Measurements from ENCODE around the gene KRTDAP.

The KRTDAP gene

GRCh38 chr19:35516310-35516709, 26.0 kb upstream of the KRTDAP start:
- H3K27ac ChIP-seq (ENCODE audit: low read depth, low read length): no peak overlapping the region
- H2AFZ ChIP-seq (ENCODE audit: insufficient read depth, low read length, poor library complexity): no peak overlapping the region
- H3K36me3 ChIP-seq (ENCODE audit: control insufficient read depth in 1 of 2, insufficient read depth in 2 of 2, low read length in 2 of 2): no peaks in the 10 kb centered on the region
- no peak overlapping the region for H4K12ac ChIP-seq (ENCODE audit: low read depth, low read length)
- H3K23ac ChIP-seq (ENCODE audit: low read length): no peak overlapping the region
- DNase-seq: no peak
- H2AK5ac ChIP-seq (ENCODE audit: low read length): no peak overlapping the region
- H3K4me3 ChIP-seq (ENCODE audit: low read depth, low read length): no peak overlapping the region
- no peak overlapping the region for H2BK5ac ChIP-seq (ENCODE audit: low read depth, low read length, poor library complexity)
- H3K27me3 ChIP-seq (ENCODE audit: insufficient read depth, low read length): no peaks in the 10 kb centered on the region
- no peak overlapping the region for H2BK120ac ChIP-seq (ENCODE audit: insufficient read depth, low read length, poor library complexity)
- no peak overlapping the region for H3K18ac ChIP-seq (ENCODE audit: low read length)
- H3K14ac ChIP-seq (ENCODE audit: low read length): no peak overlapping the region
- H3K4me1 ChIP-seq (ENCODE audit: control insufficient read depth in 1 of 2, insufficient read depth in 2 of 2, low read length in 2 of 2): no peaks in the 10 kb centered on the region
- H3K79me1 ChIP-seq (ENCODE audit: low read length): no peaks in the 10 kb centered on the region
- no peak overlapping the region for H3K4me2 ChIP-seq (ENCODE audit: low read length)
- H4K91ac ChIP-seq (ENCODE audit: low read depth, low read length): no peak overlapping the region
- no peak overlapping the region for H2BK12ac ChIP-seq (ENCODE audit: low read length)
- H3K4ac ChIP-seq (ENCODE audit: low read depth, low read length): no peak overlapping the region
- H4K8ac ChIP-seq (ENCODE audit: low read depth, low read length): no peak overlapping the region
- H3K79me2 ChIP-seq (ENCODE audit: control insufficient read depth, insufficient read depth, low read length, poor library complexity): no peaks in the 10 kb centered on the region
- no CpG with 5 or more reads among the region's 3 CpGs for WGBS (ENCODE audit: extremely low coverage, insufficient coverage, insufficient read length)
- no peak overlapping the region for H3K9ac ChIP-seq (ENCODE audit: low read length)
- peaks cover 1% of the 10 kb centered on the region for H3K9me3 ChIP-seq (ENCODE audit: insufficient read depth, low read depth, low read length)

DNA sequence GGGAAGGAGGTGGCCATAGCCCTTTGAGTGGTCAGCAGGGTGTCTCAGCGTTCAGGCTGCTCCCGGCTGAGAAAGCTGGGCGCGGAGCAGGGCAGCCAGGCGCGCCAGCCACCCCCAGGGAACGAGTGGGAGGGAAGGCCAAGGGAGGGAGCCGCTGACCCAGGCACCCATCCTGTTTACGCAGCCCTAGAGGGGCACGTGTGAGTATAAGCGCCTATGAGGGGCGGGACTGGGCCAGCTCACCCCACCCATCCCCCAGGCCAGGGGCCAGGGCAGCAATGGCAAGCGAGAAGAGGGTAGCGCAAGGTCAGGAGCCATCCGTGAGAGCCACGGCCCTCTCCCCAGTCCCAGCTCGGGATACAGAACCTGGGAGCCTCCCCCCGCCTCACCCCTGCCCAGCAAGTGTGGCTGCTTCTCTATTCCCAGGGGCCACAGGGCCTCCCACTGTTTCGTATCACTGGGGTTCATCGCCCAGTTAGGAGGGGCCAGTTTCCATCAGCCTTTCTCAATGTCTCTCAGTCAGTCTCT, 24.1 kb upstream of the KRTDAP start:
- Histone ChIP-seq H3K14ac (ENCODE audit: low read length) (no peak overlapping the region), H3K4ac (ENCODE audit: low read depth, low read length) (no peak overlapping the region), H2BK120ac (ENCODE audit: insufficient read depth, low read length, poor library complexity) (no peak overlapping the region), H3K9me3 (ENCODE audit: insufficient read depth, low read depth, low read length) (peaks cover 2% of the 10 kb centered on the region), H2BK12ac (ENCODE audit: low read length) (no peak overlapping the region), H3K27me3 (ENCODE audit: insufficient read depth, low read length) (no peaks in the 10 kb centered on the region), H3K9ac (ENCODE audit: low read length) (no peak overlapping the region), H3K23ac (ENCODE audit: low read length) (no peak overlapping the region), H3K4me3 (ENCODE audit: low read depth, low read length) (no peak overlapping the region), H3K18ac (ENCODE audit: low read length) (no peak overlapping the region), H3K4me2 (ENCODE audit: low read length) (no peak overlapping the region), H3K36me3 (ENCODE audit: control insufficient read depth in 1 of 2, insufficient read depth in 2 of 2, low read length in 2 of 2) (no peaks in the 10 kb centered on the region), H3K4me1 (ENCODE audit: control insufficient read depth in 1 of 2, insufficient read depth in 2 of 2, low read length in 2 of 2) (peaks cover 3% of the 10 kb centered on the region in 2 experiments), H4K12ac (ENCODE audit: low read depth, low read length) (no peak overlapping the region), H3K79me2 (ENCODE audit: control insufficient read depth, insufficient read depth, low read length, poor library complexity) (peaks cover 4% of the 10 kb centered on the region), H2AFZ (ENCODE audit: insufficient read depth, low read length, poor library complexity) (no peak overlapping the region), H2BK5ac (ENCODE audit: low read depth, low read length, poor library complexity) (no peak overlapping the region), H3K27ac (ENCODE audit: low read depth, low read length) (no peak overlapping the region), H3K79me1 (ENCODE audit: low read length) (peaks cover 7% of the 10 kb centered on the region), H2AK5ac (ENCODE audit: low read length) (no peak overlapping the region), H4K8ac (ENCODE audit: low read depth, low read length) (no peak overlapping the region), H4K91ac (ENCODE audit: low read depth, low read length) (no peak overlapping the region)
- no peak for DNase-seq
- no CpG with 5 or more reads among the region's 20 CpGs for WGBS (ENCODE audit: extremely low coverage, insufficient coverage, insufficient read length)

DNA sequence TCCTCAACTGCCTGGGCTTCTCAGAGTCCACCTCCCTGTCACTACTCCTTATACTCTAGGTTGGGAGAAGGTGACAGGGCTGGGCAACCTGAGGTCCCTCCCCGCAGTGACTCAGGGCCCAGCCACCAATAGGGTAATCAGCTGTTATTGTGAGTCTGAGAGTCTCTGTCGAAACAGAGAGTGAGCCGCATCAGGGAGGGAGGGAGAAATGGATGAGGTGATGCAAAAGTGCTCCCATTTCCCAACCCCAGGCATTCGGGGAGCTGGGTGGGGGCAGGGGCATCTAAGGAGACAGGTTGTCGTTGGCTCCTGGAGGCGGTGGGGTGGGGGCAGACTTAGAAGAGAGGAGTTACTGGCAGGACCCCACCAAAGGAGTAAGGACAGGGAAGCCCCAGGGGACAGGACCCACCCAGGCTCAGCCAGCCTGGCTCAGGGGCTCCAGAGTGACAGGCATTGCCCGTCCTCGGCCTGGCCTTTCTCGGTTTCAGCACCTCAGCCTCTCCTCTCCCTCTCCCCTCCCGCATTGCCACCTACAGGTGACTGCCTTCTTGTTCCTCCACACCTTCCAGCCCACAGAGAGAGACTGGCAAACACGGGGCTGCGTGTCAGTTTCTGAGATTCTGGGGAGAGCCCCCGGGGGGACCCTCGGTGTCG, 23.5 kb upstream of the KRTDAP start, which contains the start of gene DMKN:
Gene DMKN, minus strand, starts transcription at position 22 of the 654 bp plus-strand sequence. CDS start 174 bp downstream, outside the sequence.
- Histone ChIP-seq H3K27me3 (ENCODE audit: insufficient read depth, low read length) (no peaks in the 10 kb centered on the region), H4K12ac (ENCODE audit: low read depth, low read length) (no peak within 1 kb of the TSS), H2AFZ (ENCODE audit: insufficient read depth, low read length, poor library complexity) (no peak within 1 kb of the TSS), H3K27ac (ENCODE audit: low read depth, low read length) (no peak within 1 kb of the TSS), H3K14ac (ENCODE audit: low read length) (no peak within 1 kb of the TSS), H2BK120ac (ENCODE audit: insufficient read depth, low read length, poor library complexity) (no peak within 1 kb of the TSS), H3K4me2 (ENCODE audit: low read length) (no peak within 1 kb of the TSS), H2AK5ac (ENCODE audit: low read length) (no peak within 1 kb of the TSS), H3K79me1 (ENCODE audit: low read length) (peaks cover 7% of the 10 kb centered on the region), H4K8ac (ENCODE audit: low read depth, low read length) (no peak within 1 kb of the TSS), H3K36me3 (ENCODE audit: control insufficient read depth in 1 of 2, insufficient read depth in 2 of 2, low read length in 2 of 2) (no peaks in the 10 kb centered on the region), H3K79me2 (ENCODE audit: control insufficient read depth, insufficient read depth, low read length, poor library complexity) (peaks cover 4% of the 10 kb centered on the region), H3K9me3 (ENCODE audit: insufficient read depth, low read depth, low read length) (peaks cover 2% of the 10 kb centered on the region), H3K4me1 (ENCODE audit: control insufficient read depth in 1 of 2, insufficient read depth in 2 of 2, low read length in 2 of 2) (peaks cover 3 to 5% of the 10 kb centered on the region in 2 experiments), H3K23ac (ENCODE audit: low read length) (no peak within 1 kb of the TSS), H3K4me3 (ENCODE audit: low read depth, low read length) (no peak within 1 kb of the TSS), H3K4ac (ENCODE audit: low read depth, low read length) (no peak within 1 kb of the TSS), H3K9ac (ENCODE audit: low read length) (no peak within 1 kb of the TSS), H4K91ac (ENCODE audit: low read depth, low read length) (no peak within 1 kb of the TSS), H2BK5ac (ENCODE audit: low read depth, low read length, poor library complexity) (no peak within 1 kb of the TSS), H3K18ac (ENCODE audit: low read length) (no peak within 1 kb of the TSS), H2BK12ac (ENCODE audit: low read length) (no peak within 1 kb of the TSS)
- WGBS (ENCODE audit: extremely low coverage, insufficient coverage, insufficient read length): no CpG with 5 or more reads among the region's 15 CpGs
- DNase-seq: no peak

DNA sequence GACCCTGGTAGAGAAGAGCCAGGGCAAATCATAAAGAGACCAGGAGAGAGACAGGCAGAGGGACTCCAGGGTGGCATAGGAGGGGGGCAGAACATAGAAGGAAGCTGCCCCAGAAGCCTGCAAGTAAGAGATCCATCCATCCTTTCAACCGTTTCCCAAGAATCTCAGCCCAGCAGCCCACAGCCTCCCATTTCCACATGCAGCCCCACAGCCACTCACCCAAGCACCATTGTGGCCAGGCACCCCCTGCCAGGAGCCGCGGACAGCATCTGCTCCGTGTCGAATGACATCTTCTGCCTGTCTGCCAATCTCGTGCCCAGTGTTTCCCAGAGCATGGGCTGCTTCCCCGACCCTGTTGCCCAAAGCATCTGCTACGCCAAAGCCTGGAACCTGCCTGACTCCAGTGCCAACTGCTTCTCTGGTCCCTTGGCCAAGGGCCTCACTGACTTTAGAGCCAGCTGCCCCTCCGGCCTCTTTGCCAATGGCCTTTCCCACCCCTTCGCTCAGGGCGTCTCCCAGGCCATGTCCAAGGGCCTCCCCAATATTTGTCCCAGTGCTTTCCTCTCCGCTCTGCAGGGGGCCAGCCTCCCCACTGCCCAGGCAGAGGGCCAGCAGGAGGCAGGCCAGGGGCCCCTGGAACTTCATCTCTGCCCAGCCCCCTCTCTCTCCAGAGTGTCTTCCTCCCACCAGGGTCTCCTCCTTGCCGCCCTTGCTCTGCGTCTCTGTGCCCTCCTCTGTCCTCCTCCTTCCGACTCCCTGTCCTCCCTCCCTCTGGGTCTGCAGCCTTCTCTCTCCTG, 22.8 kb upstream of the KRTDAP start:
- H3K4me1 ChIP-seq (ENCODE audit: control insufficient read depth in 1 of 2, insufficient read depth in 2 of 2, low read length in 2 of 2): peaks cover 3 to 5% of the 10 kb centered on the region in 2 experiments
- no CpG with 5 or more reads among the region's 15 CpGs for WGBS (ENCODE audit: extremely low coverage, insufficient coverage, insufficient read length)
- H3K4ac ChIP-seq (ENCODE audit: low read depth, low read length): no peak overlapping the region
- H3K9ac ChIP-seq (ENCODE audit: low read length): no peak overlapping the region
- H3K4me3 ChIP-seq (ENCODE audit: low read depth, low read length): no peak overlapping the region
- no peak overlapping the region for H2AK5ac ChIP-seq (ENCODE audit: low read length)
- H4K12ac ChIP-seq (ENCODE audit: low read depth, low read length): no peak overlapping the region
- H3K79me1 ChIP-seq (ENCODE audit: low read length): peaks cover 7% of the 10 kb centered on the region
- H3K79me2 ChIP-seq (ENCODE audit: control insufficient read depth, insufficient read depth, low read length, poor library complexity): peaks cover 4% of the 10 kb centered on the region
- no peak overlapping the region for H4K8ac ChIP-seq (ENCODE audit: low read depth, low read length)
- no peak overlapping the region for H3K14ac ChIP-seq (ENCODE audit: low read length)
- no peak for DNase-seq
- H3K27me3 ChIP-seq (ENCODE audit: insufficient read depth, low read length): no peaks in the 10 kb centered on the region
- no peak overlapping the region for H2AFZ ChIP-seq (ENCODE audit: insufficient read depth, low read length, poor library complexity)
- H3K18ac ChIP-seq (ENCODE audit: low read length): no peak overlapping the region
- peaks cover 0 to under 1% of the 10 kb centered on the region in 2 experiments for H3K36me3 ChIP-seq (ENCODE audit: control insufficient read depth in 1 of 2, insufficient read depth in 2 of 2, low read length in 2 of 2)
- H2BK120ac ChIP-seq (ENCODE audit: insufficient read depth, low read length, poor library complexity): no peak overlapping the region
- H3K23ac ChIP-seq (ENCODE audit: low read length): no peak overlapping the region
- no peak overlapping the region for H3K4me2 ChIP-seq (ENCODE audit: low read length)
- peaks cover 2% of the 10 kb centered on the region for H3K9me3 ChIP-seq (ENCODE audit: insufficient read depth, low read depth, low read length)
- H2BK12ac ChIP-seq (ENCODE audit: low read length): no peak overlapping the region
- H3K27ac ChIP-seq (ENCODE audit: low read depth, low read length): no peak overlapping the region
- no peak overlapping the region for H2BK5ac ChIP-seq (ENCODE audit: low read depth, low read length, poor library complexity)
- no peak overlapping the region for H4K91ac ChIP-seq (ENCODE audit: low read depth, low read length)

Data from trophoblast cell (in vitro differentiated cells and primary cell).